Fibroblast of villous mesenchyme (primary cell): ENCODE measurements around the gene ADCY7. TPM values are rescaled to one million over a fixed set of nuclear protein-coding genes. Genes with fewer than 3 reads are reported as not detected.
A peak's percentile ranks its signal among the peaks of the same experiment; 100 is the strongest.

Source experiments
- DNase-seq: peaks from one replicate; pipeline ENCODE4 v3.0.0-alpha.2; 2010; ENCODE audit warnings: low read depth
- H3K4me3 ChIP-seq: 2 replicates; pipeline ENCODE4 v1.5.1; 2011; ENCODE audit warnings: low read depth, mild to moderate bottlenecking, low read length
- total RNA-seq: library from RNA; depleted of rRNA; stranded (reverse); fragments of >200 nt; gene quantifications from 2 replicates; pipeline ENCODE4 v1.2.3, GENCODE V29; 2012
- TF ChIP-seq, protein P1 (sequence below): IDR thresholded peaks from 2 replicates; pipeline ENCODE4 v1.5.1; 2012; ENCODE audit warnings: low read depth, mild to moderate bottlenecking, low read length; ENCODE audit not compliant: insufficient read depth

ADCY7 gene
- total RNA-seq, 1 donor: 44.9 TPM

DNA sequence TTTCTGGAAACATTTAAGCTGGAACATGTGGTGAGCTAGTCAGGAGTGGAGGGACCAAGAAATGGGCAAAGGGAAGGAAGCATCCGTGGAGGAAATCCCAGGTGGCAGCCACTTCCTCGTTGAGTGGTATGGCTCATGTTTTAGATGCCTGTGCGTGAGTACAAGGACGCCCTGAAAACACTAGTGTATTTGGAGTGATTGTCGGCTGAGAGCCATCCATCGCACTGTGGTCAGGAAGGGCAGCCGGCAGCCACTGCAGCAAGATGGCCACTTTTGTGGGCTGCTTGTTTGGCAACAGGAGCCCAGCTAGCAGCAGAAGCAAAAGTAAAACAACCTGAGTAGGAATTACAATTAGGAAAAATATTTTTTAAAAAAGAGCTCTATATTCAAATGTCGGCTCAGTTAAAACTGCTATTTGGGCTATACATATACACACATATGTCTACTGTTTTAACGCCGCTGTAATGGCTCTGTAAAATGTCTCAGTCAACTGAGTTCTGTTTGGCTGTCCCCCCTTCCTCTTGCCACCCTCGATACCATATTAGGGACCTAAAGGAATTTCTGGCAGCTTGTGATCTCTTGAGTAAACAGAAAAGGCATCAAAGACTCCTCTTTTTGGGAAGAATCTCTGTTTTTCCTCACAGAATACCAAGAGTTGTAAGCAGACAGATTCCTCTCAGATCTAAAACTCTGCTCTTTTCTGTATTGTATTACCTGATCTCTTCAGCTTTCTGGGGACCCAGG is 63.3 kb downstream of the ADCY7 start:
- DNase-seq: peak; percentile 18
- TF ChIP-seq, protein P1, sequence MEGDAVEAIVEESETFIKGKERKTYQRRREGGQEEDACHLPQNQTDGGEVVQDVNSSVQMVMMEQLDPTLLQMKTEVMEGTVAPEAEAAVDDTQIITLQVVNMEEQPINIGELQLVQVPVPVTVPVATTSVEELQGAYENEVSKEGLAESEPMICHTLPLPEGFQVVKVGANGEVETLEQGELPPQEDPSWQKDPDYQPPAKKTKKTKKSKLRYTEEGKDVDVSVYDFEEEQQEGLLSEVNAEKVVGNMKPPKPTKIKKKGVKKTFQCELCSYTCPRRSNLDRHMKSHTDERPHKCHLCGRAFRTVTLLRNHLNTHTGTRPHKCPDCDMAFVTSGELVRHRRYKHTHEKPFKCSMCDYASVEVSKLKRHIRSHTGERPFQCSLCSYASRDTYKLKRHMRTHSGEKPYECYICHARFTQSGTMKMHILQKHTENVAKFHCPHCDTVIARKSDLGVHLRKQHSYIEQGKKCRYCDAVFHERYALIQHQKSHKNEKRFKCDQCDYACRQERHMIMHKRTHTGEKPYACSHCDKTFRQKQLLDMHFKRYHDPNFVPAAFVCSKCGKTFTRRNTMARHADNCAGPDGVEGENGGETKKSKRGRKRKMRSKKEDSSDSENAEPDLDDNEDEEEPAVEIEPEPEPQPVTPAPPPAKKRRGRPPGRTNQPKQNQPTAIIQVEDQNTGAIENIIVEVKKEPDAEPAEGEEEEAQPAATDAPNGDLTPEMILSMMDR: no peak
- no peak overlapping the region for H3K4me3 ChIP-seq

DNA sequence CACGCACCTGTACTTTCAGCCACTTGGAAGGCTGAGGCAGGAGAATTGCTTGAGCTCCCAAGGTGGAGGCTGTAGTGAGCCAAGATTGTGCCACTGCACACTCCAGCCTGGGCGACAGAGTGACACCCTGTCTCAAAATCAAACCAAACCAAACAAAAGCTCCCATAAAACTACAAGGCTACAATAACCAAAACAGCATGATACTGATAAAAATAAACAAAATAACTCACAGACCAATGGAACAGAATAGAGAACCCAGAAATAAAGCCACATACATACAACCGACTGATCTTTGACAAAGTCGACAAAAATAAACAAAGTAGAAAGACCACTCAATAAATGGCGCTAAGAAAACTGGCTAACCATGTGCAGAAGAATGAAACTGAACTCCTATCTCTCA is 65.2 kb downstream of the ADCY7 start:
- DNase-seq: no peak
- no peak overlapping the region for H3K4me3 ChIP-seq
- TF ChIP-seq, protein P1: no peak

DNA sequence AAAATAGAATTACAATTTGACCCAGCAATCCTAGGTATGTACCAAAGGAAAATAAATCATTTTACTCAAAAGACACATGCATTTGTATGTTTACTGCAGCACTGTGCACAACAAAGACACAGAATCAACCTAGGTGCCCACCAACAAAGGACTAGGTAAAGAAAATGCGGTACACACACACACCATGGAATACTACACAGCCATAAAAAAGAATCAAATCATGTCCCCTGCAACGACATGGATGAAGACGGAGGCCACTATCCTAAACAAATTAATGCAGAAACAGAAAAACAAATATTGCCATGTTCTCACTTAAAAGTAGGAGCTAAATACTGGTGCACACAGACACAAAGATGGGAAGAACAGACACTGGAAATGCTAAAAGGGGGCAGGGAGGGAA is 66.2 kb downstream of the ADCY7 start:
- DNase-seq: no peak
- TF ChIP-seq, protein P1: no peak
- no peak overlapping the region for H3K4me3 ChIP-seq

DNA sequence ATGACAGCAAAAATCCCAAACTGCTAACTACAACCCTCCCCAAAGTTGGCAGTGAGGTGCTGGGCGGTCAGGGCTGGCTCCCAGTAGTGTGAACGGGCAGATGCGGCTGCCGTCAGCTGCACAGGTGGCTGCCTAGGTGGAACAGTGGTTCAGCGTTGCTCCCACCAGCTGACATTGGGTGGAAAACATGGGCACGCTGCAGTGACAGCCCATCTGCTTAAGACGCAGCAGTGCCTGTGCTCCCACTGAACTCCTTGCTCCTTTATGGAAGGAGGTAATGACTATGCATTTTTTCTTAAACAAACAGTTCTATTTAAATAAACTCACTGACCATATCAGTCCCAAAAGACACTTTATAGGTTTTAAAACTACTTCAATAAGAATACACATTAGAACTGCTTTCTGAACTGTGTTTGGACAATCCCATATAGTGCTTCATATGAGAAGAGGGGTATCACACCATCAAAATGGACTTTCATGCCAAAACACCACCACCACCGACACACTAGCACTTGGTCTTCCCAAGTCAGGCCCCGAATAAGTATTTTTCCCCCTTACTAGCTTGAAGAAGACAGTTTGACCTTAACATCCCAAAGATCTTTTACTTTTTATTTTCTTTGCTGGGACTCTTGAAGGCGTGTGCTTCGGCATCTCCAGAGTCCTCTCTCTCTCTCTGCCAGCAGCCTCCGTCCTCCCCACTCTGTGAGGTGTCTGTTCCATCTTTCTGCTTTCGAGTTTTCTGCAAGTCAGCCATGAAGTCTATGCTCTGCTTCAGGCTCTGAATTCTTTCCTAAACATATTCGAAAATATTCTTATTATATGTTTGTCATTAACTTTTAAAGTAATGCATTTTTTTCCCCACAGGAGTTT is 68.0 kb downstream of the ADCY7 start:
- DNase-seq: peak; percentile 29
- TF ChIP-seq, protein P1: no peak
- H3K4me3 ChIP-seq: no peak overlapping the region

DNA sequence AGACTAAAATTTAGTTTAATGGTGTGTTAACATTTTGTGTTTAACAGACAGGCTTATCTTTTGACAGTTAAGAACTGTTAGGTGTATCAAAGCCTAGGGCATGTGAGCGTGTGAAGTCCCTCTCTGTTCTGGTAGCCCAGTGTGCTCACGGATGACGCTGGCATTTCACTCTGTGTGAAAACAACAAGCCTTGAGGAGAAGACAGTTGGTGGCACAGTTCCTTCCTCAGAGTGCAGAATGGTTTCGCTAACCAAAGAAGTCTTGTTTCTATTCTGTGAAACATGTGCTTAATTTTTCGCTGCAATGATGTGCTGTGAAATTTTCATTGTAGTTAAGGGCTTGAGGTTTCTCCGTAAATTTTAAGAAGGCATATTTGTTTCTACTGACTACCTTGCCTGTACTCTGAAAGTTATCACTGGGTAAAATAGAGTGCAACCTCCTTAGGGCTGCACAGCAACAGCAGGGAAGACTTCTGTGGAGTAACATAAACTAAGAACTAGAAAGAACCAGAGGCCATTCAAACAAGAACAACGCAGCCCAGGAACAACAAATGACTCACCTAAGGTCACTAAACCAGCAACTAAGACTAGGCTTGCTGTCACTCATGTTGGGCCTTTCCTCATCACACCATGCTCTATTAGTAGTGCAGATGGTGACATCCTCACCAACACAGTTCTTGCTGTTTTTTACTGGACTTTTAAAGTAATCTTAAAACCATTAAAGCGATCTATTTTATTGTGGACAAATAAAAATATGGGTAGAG is 69.0 kb downstream of the ADCY7 start:
- no peak overlapping the region for H3K4me3 ChIP-seq
- TF ChIP-seq, protein P1: no peak
- DNase-seq: peak; percentile 38

DNA sequence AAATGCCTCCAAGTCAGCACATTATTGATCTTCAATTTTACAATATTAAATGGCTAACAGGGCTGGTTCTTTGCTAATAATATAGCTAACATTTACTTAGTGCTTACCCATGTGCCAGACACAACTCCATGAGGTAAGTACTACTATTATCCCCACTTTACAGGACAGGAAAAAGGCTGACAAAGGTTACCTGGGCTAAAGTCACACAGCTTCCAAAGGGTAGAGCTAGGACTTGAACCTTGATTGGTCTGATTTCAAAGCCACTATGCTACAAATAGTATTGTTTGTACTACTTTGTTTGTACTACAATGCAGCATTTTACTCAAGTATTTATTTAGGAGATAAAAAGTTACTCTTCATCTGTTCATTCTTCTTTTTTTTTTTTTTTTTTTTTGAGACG is 70.5 kb downstream of the ADCY7 start:
- DNase-seq: no peak
- TF ChIP-seq, protein P1: no peak
- no peak overlapping the region for H3K4me3 ChIP-seq
